Transverse colon (tissue), 3 donors: ENCODE measurements around the gene SLIT3.

Experiments
- CTCF ChIP-seq, 5 experiments: fragments of 200-600 bp in 3 of 5; fragments of 450-650 bp in 2 of 5; sonication (generic) in 3 of 5; IDR thresholded peaks; 1 replicate in 2 of 5; 2 replicates in 3 of 5; pipeline ENCODE4 v1.5.1; 2016 to 2017; ENCODE audit warnings: antibody characterized with exemption in 5 of 5, inconsistent platforms in 3 of 5, mild to moderate bottlenecking in 2 of 5, moderate library complexity in 1 of 5
- EP300 ChIP-seq: sonication (generic); formaldehyde crosslinking; IDR thresholded peaks from one replicate; pipeline ENCODE4 v1.6.1; 2017; ENCODE audit warnings: antibody characterized with exemption, low read depth
- POLR2A ChIP-seq: fragments of 450-650 bp; IDR thresholded peaks from one replicate; pipeline ENCODE4 v1.6.1; 2016; ENCODE audit warnings: antibody characterized with exemption, mild to moderate bottlenecking, moderate library complexity

GRCh38 chr5:168979135-168979534 lies 321.8 kb downstream of the SLIT3 start:
- TF ChIP-seq CTCF (IDR thresholded peaks at IDR 0.05) = no peak
- TF ChIP-seq POLR2A = no peak
- no peak for TF ChIP-seq EP300
